Thoracic aorta (tissue), 2 donors: ENCODE measurements around the gene SCNN1B. TPM values are rescaled to one million over a fixed set of nuclear protein-coding genes. Genes with fewer than 3 reads are reported as not detected.
"Not testable (repeated sequence)": the region's sequence is repeated elsewhere in the genome, so short reads cannot be mapped to it uniquely, and the experiment has no call there.

Experiments used
- ATAC-seq: fragments of 150-250 bp; one replicate; pipeline ENCODE4 v1.8.0; 2017; ENCODE audit warnings: low read depth; ENCODE audit not compliant: insufficient number of reproducible peaks, low FRiP score
- DNase-seq: peaks from one replicate; pipeline ENCODE4 v3.0.0-alpha.2; 2020; ENCODE audit warnings: low spot score
- H3K27ac ChIP-seq, 2 donors: fragments of 200-600 bp; sonication (generic); 1 replicate in 1 of 2; 2 replicates in 1 of 2; pipeline ENCODE4 v1.5.1; 2016; ENCODE audit warnings: mild to moderate bottlenecking in 2 of 2, moderate library complexity in 2 of 2
- H3K27me3 ChIP-seq: fragments of 200-600 bp; sonication (generic); replicated peaks from 2 replicates; pipeline ENCODE4 v1.6.0; 2016; ENCODE audit warnings: mild to moderate bottlenecking; ENCODE audit not compliant: insufficient read depth
- H3K36me3 ChIP-seq: fragments of 200-600 bp; sonication (generic); one replicate; pipeline ENCODE4 v1.5.1; 2016
- H3K4me1 ChIP-seq, 2 donors: fragments of 200-600 bp; sonication (generic); 1 replicate in 1 of 2; 2 replicates in 1 of 2; pipeline versions ENCODE4 v1.5.1 to v1.6.0; 2016; ENCODE audit warnings: low read depth in 2 of 2, mild to moderate bottlenecking in 1 of 2; ENCODE audit not compliant: control insufficient read depth in 1 of 2
- H3K4me3 ChIP-seq: fragments of 200-600 bp; sonication (generic); 2 replicates; pipeline ENCODE4 v1.5.1; 2016; ENCODE audit warnings: mild to moderate bottlenecking
- H3K9me3 ChIP-seq: fragments of 200-600 bp; sonication (generic); 2 replicates; pipeline ENCODE4 v1.5.1; 2016
- CTCF ChIP-seq: fragments of 200-600 bp; sonication (generic); IDR thresholded peaks from one replicate; pipeline ENCODE4 v1.5.1; 2019; ENCODE audit warnings: antibody characterized with exemption
- total RNA-seq, 2 donors: library from RNA; depleted of rRNA; stranded (reverse); fragments of >200 nt; gene quantifications; one replicate each; pipeline versions ENCODE4 v1.1.0 to v1.2.3, GENCODE V29; 2016

SCNN1B gene
- total RNA-seq, 2 donors from 2014 or later, result 1.1 TPM; not detected in 1

GRCh38 chr16:23359092-23359760, 57.1 kb downstream of the SCNN1B start:
- DNase-seq, result no peak
- no peak for TF ChIP-seq CTCF
- no peaks in the 10 kb centered on the region for H3K9me3 ChIP-seq
- H3K36me3 ChIP-seq, result no peaks in the 10 kb centered on the region
- no peaks in the 10 kb centered on the region for H3K4me1 ChIP-seq
- ATAC-seq, result no peak
- H3K27me3 ChIP-seq, result no peaks in the 10 kb centered on the region
- no peak overlapping the region for H3K4me3 ChIP-seq
- no peak overlapping the region for H3K27ac ChIP-seq

GRCh38 chr16:23362460-23363317, 60.6 kb downstream of the SCNN1B start:
- no peaks in the 10 kb centered on the region for H3K4me1 ChIP-seq
- DNase-seq (no peak), ATAC-seq (no peak)
- no peaks in the 10 kb centered on the region for H3K36me3 ChIP-seq
- H3K9me3 ChIP-seq, result no peaks in the 10 kb centered on the region
- H3K27me3 ChIP-seq, result no peaks in the 10 kb centered on the region
- TF ChIP-seq CTCF, result no peak
- no peak overlapping the region for H3K27ac ChIP-seq
- H3K4me3 ChIP-seq, result no peak overlapping the region

- no peak overlapping the region for H3K27ac ChIP-seq
Observed at GRCh38 chr16:23365602-23366240, 63.6 kb downstream of the SCNN1B start.

GRCh38 chr16:23366341-23366740, 64.2 kb downstream of the SCNN1B start:
- H3K27ac ChIP-seq, H3K9me3 ChIP-seq, ATAC-seq: not testable (repeated sequence)

More at GRCh38 chr16:23365602-23366240, 63.6 kb downstream of the SCNN1B start:
- no peaks in the 10 kb centered on the region for H3K27me3 ChIP-seq
- DNase-seq, result no peak
- H3K4me3 ChIP-seq, result no peak overlapping the region
- TF ChIP-seq CTCF, result no peak
- no peak for ATAC-seq
- no peaks in the 10 kb centered on the region for H3K4me1 ChIP-seq
- H3K9me3 ChIP-seq, result no peaks in the 10 kb centered on the region
- H3K36me3 ChIP-seq, result no peaks in the 10 kb centered on the region

GRCh38 chr16:23367564-23367963, 65.5 kb downstream of the SCNN1B start:
- H3K27me3 ChIP-seq, result no peaks in the 10 kb centered on the region
- TF ChIP-seq CTCF, result no peak
- DNase-seq (no peak), ATAC-seq (no peak)
- no peak overlapping the region for H3K4me3 ChIP-seq
- no peaks in the 10 kb centered on the region for H3K4me1 ChIP-seq
- H3K36me3 ChIP-seq, result no peaks in the 10 kb centered on the region
- no peak overlapping the region for H3K27ac ChIP-seq
- no peaks in the 10 kb centered on the region for H3K9me3 ChIP-seq

More at GRCh38 chr16:23366341-23366740, 64.2 kb downstream of the SCNN1B start:
- H3K36me3 ChIP-seq, DNase-seq, H3K27me3 ChIP-seq, H3K4me1 ChIP-seq, H3K4me3 ChIP-seq: not testable (repeated sequence)
